AG04450 (cell line): Measurements from ENCODE around the gene ELOVL5. TPM values are rescaled to one million over a fixed set of nuclear protein-coding genes. Genes with fewer than 3 reads are reported as not detected.
"Not testable (repeated sequence)": the region's sequence is repeated elsewhere in the genome, so short reads cannot be mapped to it uniquely, and the experiment has no call there.

Experiments
- CTCF ChIA-PET: fragments of 300-600, 350-600 bp; formaldehyde crosslinking; extraction: SDS; loops from one replicate; lab custom pipeline; 2022; ENCODE audit warnings: antibody characterized with exemption, inconsistent platforms; lab: Charles Lee
- POLR2A ChIA-PET: fragments of 350-600 bp; formaldehyde crosslinking; extraction: SDS; loops from one replicate; lab custom pipeline; 2021; ENCODE audit warnings: antibody characterized with exemption, inconsistent platforms; lab: Yijun Ruan, JAX
- DNase-seq: peaks from one replicate; pipeline ENCODE4 v3.0.0-alpha.2; 2011; ENCODE audit warnings: low read depth, low spot score
- H3K27ac ChIP-seq: one replicate; pipeline ENCODE4 v1.5.1; 2012; ENCODE audit warnings: low read depth, low read length, control low read depth
- H3K27me3 ChIP-seq: one replicate; pipeline ENCODE4 v1.6.0; 2012; ENCODE audit warnings: low read length; ENCODE audit not compliant: control insufficient read depth, insufficient read depth
- H3K4me3 ChIP-seq: 2 replicates; pipeline ENCODE4 v1.5.1; 2011; ENCODE audit warnings: mild to moderate bottlenecking, low read depth, low read length, control low read depth
- H3K9me3 ChIP-seq: 2 replicates; pipeline ENCODE4 v1.5.1; 2012; ENCODE audit warnings: low read length; ENCODE audit not compliant: control insufficient read depth, insufficient read depth
- CTCF ChIP-seq: IDR thresholded peaks from 2 replicates; pipeline ENCODE4 v1.5.1; 2011; ENCODE audit warnings: low read depth, low read length, control low read depth, inconsistent platforms
- polyA plus RNA-seq: library from polyadenylated mRNA; depleted of rRNA; stranded (reverse); fragments of >200 nt; gene quantifications from 2 replicates; pipeline ENCODE4 v1.2.3, GENCODE V29; 2011

ELOVL5 gene
- polyA plus RNA-seq, 1 experiment = 81.6 TPM

GRCh38 chr6:53310771-53311585 lies 37.8 kb downstream of the ELOVL5 start:
- ChIA-PET POLR2A (no interaction called here), CTCF (interaction anchor here (0.7 to 0.9 kb wide), 2 partner anchors 10 to 21 kb away, joined by 3 read pairs; no protein-coding TSS in a partner anchor)
- Histone ChIP-seq H3K9me3 (no peaks in the 10 kb centered on the region; the same call in 1 of the 2 replicates), H3K4me3 (no peak overlapping the region), H3K27me3 (no peaks in the 10 kb centered on the region), H3K27ac (no peak overlapping the region)
- DNase-seq = no peak
- no peak for TF ChIP-seq CTCF

GRCh38 chr6:53309901-53310300 lies 38.8 kb downstream of the ELOVL5 start:
- no peak for DNase-seq
- CTCF ChIA-PET = interaction anchor here (0.8 to 1.4 kb wide), 3 partner anchors 11 to 409 kb away, joined by 3 to 5 read pairs (median 3); no protein-coding TSS in a partner anchor
- Histone ChIP-seq H3K4me3 (no peak overlapping the region), H3K9me3 (no peaks in the 10 kb centered on the region; the same call in 1 of the 2 replicates), H3K27me3 (no peaks in the 10 kb centered on the region), H3K27ac (no peak overlapping the region)
- POLR2A ChIA-PET = interaction anchor here (0.8 kb wide), 1 partner anchor 186 kb away, joined by 3 read pairs; no protein-coding TSS in a partner anchor
- TF ChIP-seq CTCF = no peak

GRCh38 chr6:53309059-53309900 lies 39.5 kb downstream of the ELOVL5 start:
- TF ChIP-seq CTCF = no peak
- DNase-seq = no peak
- ChIA-PET CTCF (interaction anchor here (0.8 to 1.4 kb wide), 6 partner anchors 12 to 419 kb away, joined by 3 to 5 read pairs (median 3); no protein-coding TSS in a partner anchor), POLR2A (interaction anchor here (0.7 to 0.8 kb wide), 3 partner anchors 12 to 187 kb away, joined by 3 read pairs; no protein-coding TSS in a partner anchor)
- Histone ChIP-seq H3K27ac (peak overlapping the region; percentile 43), H3K27me3 (no peaks in the 10 kb centered on the region), H3K4me3 (no peak overlapping the region), H3K9me3 (no peaks in the 10 kb centered on the region; the same call in 1 of the 2 replicates)

- no peak for DNase-seq
- Histone ChIP-seq H3K4me3 (no peak overlapping the region), H3K9me3 (no peaks in the 10 kb centered on the region; the same call in 1 of the 2 replicates), H3K27me3 (no peaks in the 10 kb centered on the region), H3K27ac (no peak overlapping the region)
- ChIA-PET POLR2A (no interaction called here), CTCF (no interaction called here)
- no peak for TF ChIP-seq CTCF
Measured at GRCh38 chr6:53306819-53307347, 41.9 kb downstream of the ELOVL5 start.

- POLR2A ChIA-PET, CTCF ChIA-PET, H3K4me3 ChIP-seq, DNase-seq, H3K27ac ChIP-seq, H3K27me3 ChIP-seq, H3K9me3 ChIP-seq: not testable (repeated sequence)
Measured at GRCh38 chr6:53306217-53306616, 42.5 kb downstream of the ELOVL5 start.

- H3K4me3 ChIP-seq, CTCF ChIA-PET, H3K27me3 ChIP-seq, H3K27ac ChIP-seq, H3K9me3 ChIP-seq, DNase-seq, POLR2A ChIA-PET: not testable (repeated sequence)
Measured at GRCh38 chr6:53305506-53306005, 43.2 kb downstream of the ELOVL5 start.

- DNase-seq, POLR2A ChIA-PET, H3K9me3 ChIP-seq, H3K4me3 ChIP-seq, H3K27me3 ChIP-seq, H3K27ac ChIP-seq, CTCF ChIA-PET: not testable (repeated sequence)
Measured at GRCh38 chr6:53304953-53305352, 43.8 kb downstream of the ELOVL5 start.
